Suppressor macrophage treated with lipopolysaccharide for 4 hours (primary cell): ENCODE results near the gene CENPK.
"Not testable (repeated sequence)": the region's sequence is repeated elsewhere in the genome, so short reads cannot be mapped to it uniquely, and the experiment has no call there.

Experiments
- DNase-seq: peaks from one replicate; pipeline ENCODE4 v3.0.0-alpha.2; 2020

The CENPK gene

GRCh38 chr5:65489119-65489518 lies 73.8 kb downstream of the CENPK start:
- no peak for DNase-seq

- not testable (repeated sequence) for DNase-seq
Measured at GRCh38 chr5:65488038-65488687, 74.8 kb downstream of the CENPK start.

- DNase-seq: not testable (repeated sequence)
Measured at GRCh38 chr5:65486803-65487202, 76.2 kb downstream of the CENPK start.

GRCh38 chr5:65485405-65485804 lies 77.6 kb downstream of the CENPK start:
- no peak for DNase-seq

- DNase-seq: peak; percentile 69
Measured at GRCh38 chr5:65483546-65484346, 79.2 kb downstream of the CENPK start.

- DNase-seq: peak; percentile 57
Measured at GRCh38 chr5:65482736-65483545, 80.0 kb downstream of the CENPK start.

- peak; percentile 9 for DNase-seq
Measured at GRCh38 chr5:65482296-65482735, 80.7 kb downstream of the CENPK start.

- DNase-seq: peak; percentile 70
Measured at GRCh38 chr5:65481635-65482295, 81.2 kb downstream of the CENPK start, which contains the start of gene ADAMTS6. Gene ADAMTS6 (minus strand): TSS chr5:65481920. CDS start chr5:65473673, 8,247 bp downstream.

- no peak for DNase-seq
Measured at GRCh38 chr5:65481171-65481581, 81.8 kb downstream of the CENPK start.

- peak; percentile 39 for DNase-seq
Measured at GRCh38 chr5:65480306-65480865, 82.6 kb downstream of the CENPK start.

GRCh38 chr5:65479527-65479926 lies 83.4 kb downstream of the CENPK start:
- DNase-seq: no peak

- DNase-seq: no peak
Measured at GRCh38 chr5:65478336-65478735, 84.6 kb downstream of the CENPK start.

- DNase-seq: no peak
Measured at GRCh38 chr5:65475895-65476294, 87.1 kb downstream of the CENPK start.

GRCh38 chr5:65475336-65475735 lies 87.6 kb downstream of the CENPK start:
- DNase-seq: no peak

- no peak for DNase-seq
Measured at GRCh38 chr5:65474130-65474711, 88.7 kb downstream of the CENPK start.

GRCh38 chr5:65468633-65469032 lies 94.3 kb downstream of the CENPK start:
- no peak for DNase-seq
